Esophagus mucosa (tissue), 1 donor: ENCODE measurements around the gene CKLF. TPM values are rescaled to one million over a fixed set of nuclear protein-coding genes. Genes with fewer than 3 reads are reported as not detected.
"Not testable (repeated sequence)": the region's sequence is repeated elsewhere in the genome, so short reads cannot be mapped to it uniquely, and the experiment has no call there.

ENCODE experiments used
- ATAC-seq: fragments of 200-7000 bp; cut with Tn5 transposase; one replicate; pipeline ENCODE4 v1.9.1; 2020
- total RNA-seq: library from RNA; stranded (reverse); gene quantifications from one replicate; pipeline ENCODE4 v1.2.4, GENCODE V29; 2023
- donor health status: DM: yes; HTN: yes; CAD: no.

CKLF gene
- total RNA-seq, 1 donor from 2014 or later: 14.2 TPM

GRCh38 chr16:66599726-66600125, 47.4 kb downstream of the CKLF start:
- ATAC-seq: no peak

- no peak for ATAC-seq
These were observed 48.1 kb downstream of the CKLF start for GRCh38 chr16:66600477-66600876.

GRCh38 chr16:66601471-66601870, 49.1 kb downstream of the CKLF start:
- ATAC-seq: no peak

GRCh38 chr16:66603537-66604375, 51.4 kb downstream of the CKLF start:
- peak; percentile 32 for ATAC-seq

GRCh38 chr16:66604376-66605176, 52.2 kb downstream of the CKLF start, which contains the start of gene CMTM3:
Gene CMTM3, plus strand, starts transcription at chr16:66604704. Its CDS starts 102 bp downstream, at chr16:66604806.
- ATAC-seq: peak; percentile 53

- ATAC-seq: peak; percentile 41
These were observed 53.0 kb downstream of the CKLF start for GRCh38 chr16:66605177-66605978.

- ATAC-seq: no peak
These were observed 53.8 kb downstream of the CKLF start for GRCh38 chr16:66605979-66606751.

GRCh38 chr16:66608241-66609138, 56.1 kb downstream of the CKLF start:
- ATAC-seq: peak; percentile 75

GRCh38 chr16:66609139-66609510, 56.7 kb downstream of the CKLF start:
- no peak for ATAC-seq

- ATAC-seq: no peak
These were observed 57.9 kb downstream of the CKLF start for GRCh38 chr16:66610111-66610820.

- ATAC-seq: not testable (repeated sequence)
These were observed 59.5 kb downstream of the CKLF start for GRCh38 chr16:66611911-66612310.

- ATAC-seq: no peak
These were observed 60.0 kb downstream of the CKLF start for GRCh38 chr16:66612422-66612821.

GRCh38 chr16:66614161-66614802, 61.9 kb downstream of the CKLF start:
- ATAC-seq: no peak

Other genes with a start within 250 kb of the CKLF start
- 5.3 TPM for gene CDH5, start 185.9 kb upstream of the CKLF start, total RNA-seq
- 0.92 TPM for gene BEAN1, start 125.3 kb upstream of the CKLF start, total RNA-seq
- gene TK2, start 2.5 kb upstream of the CKLF start, total RNA-seq: 8.5 TPM
- 0.60 TPM for gene CMTM1, start 13.9 kb downstream of the CKLF start, total RNA-seq
- not detected for gene CMTM2, start 26.9 kb downstream of the CKLF start, total RNA-seq
- 3.7 TPM for gene CMTM3, start 52.1 kb downstream of the CKLF start, total RNA-seq
- gene CMTM4, start 144.2 kb downstream of the CKLF start, total RNA-seq: 13.1 TPM
- 69.4 TPM for gene DYNC1LI2, start 199.0 kb downstream of the CKLF start, total RNA-seq
- 0.08 TPM for gene TERB1, start 249.0 kb downstream of the CKLF start, total RNA-seq